ENCODE measurements around the gene MACROD2.

MACROD2 gene

GRCh38 chr20:15556869-15557268 is 1561.6 kb downstream of the MACROD2 start:
- DNase-seq, result no peak

- DNase-seq, result no peak
Measured at GRCh38 chr20:15561070-15561569, 1565.8 kb downstream of the MACROD2 start.

GRCh38 chr20:15561707-15562404 is 1566.5 kb downstream of the MACROD2 start:
- peak in 24 of 58 donors; percentile 1 to 81 (median 20) for DNase-seq

- DNase-seq, result no peak
Measured at GRCh38 chr20:15563836-15564235, 1568.5 kb downstream of the MACROD2 start.

- DNase-seq, result no peak
Measured at GRCh38 chr20:15564981-15565380, 1569.7 kb downstream of the MACROD2 start.

GRCh38 chr20:15565786-15566185 is 1570.5 kb downstream of the MACROD2 start:
- no peak for DNase-seq

- DNase-seq, result no peak
Measured at GRCh38 chr20:15567219-15567618, 1571.9 kb downstream of the MACROD2 start.

- no peak for DNase-seq
Measured at GRCh38 chr20:15570156-15570555, 1574.8 kb downstream of the MACROD2 start.

- DNase-seq, result no peak
Measured at GRCh38 chr20:15571056-15571455, 1575.7 kb downstream of the MACROD2 start.

GRCh38 chr20:15575255-15575654 is 1579.9 kb downstream of the MACROD2 start:
- no peak for DNase-seq

GRCh38 chr20:15576411-15576810 is 1581.1 kb downstream of the MACROD2 start:
- DNase-seq, result no peak

- no peak for DNase-seq
Measured at GRCh38 chr20:15578113-15578512, 1582.8 kb downstream of the MACROD2 start.

GRCh38 chr20:15579688-15580087 is 1584.4 kb downstream of the MACROD2 start:
- DNase-seq, result no peak

- no peak for DNase-seq
Measured at GRCh38 chr20:15582146-15582760, 1586.9 kb downstream of the MACROD2 start.

GRCh38 chr20:15584507-15584906 is 1589.2 kb downstream of the MACROD2 start:
- no peak for DNase-seq

- DNase-seq, result no peak
Measured at GRCh38 chr20:15593081-15593480, 1597.8 kb downstream of the MACROD2 start.

GRCh38 chr20:15594158-15594695 is 1598.9 kb downstream of the MACROD2 start:
- DNase-seq, result no peak

GRCh38 chr20:15596220-15596890 is 1601.0 kb downstream of the MACROD2 start:
- DNase-seq, result no peak

- no peak for DNase-seq
Measured at GRCh38 chr20:15597306-15597705, 1602.0 kb downstream of the MACROD2 start.

GRCh38 chr20:15599961-15600360 is 1604.6 kb downstream of the MACROD2 start:
- peak in 1 of 58 donors; percentile 2 for DNase-seq

GRCh38 chr20:15600565-15600964 is 1605.2 kb downstream of the MACROD2 start:
- DNase-seq, result no peak

- DNase-seq, result no peak
Measured at GRCh38 chr20:15603506-15603905, 1608.2 kb downstream of the MACROD2 start.

Measured in anterior cingulate cortex (tissue), 58 donors.